ENCODE results near the gene KCNC4. TPM values are rescaled to one million over a fixed set of nuclear protein-coding genes. Genes with fewer than 3 reads are reported as not detected.

KCNC4 gene
- total RNA-seq, 1 experiment from 2014 or later, result 8.9 TPM

- Histone ChIP-seq H4K8ac (replicated peaks; ENCODE audit: insufficient read length, low read depth, low read length) (no peak overlapping the region), H4K20me1 (ENCODE audit: control insufficient read depth, insufficient read depth, insufficient read length) (no peaks in the 10 kb centered on the region), H2AFZ (ENCODE audit: low read length) (no peak overlapping the region), H3K27me3 (ENCODE audit: insufficient read depth, low read length) (no peaks in the 10 kb centered on the region), H2BK5ac (ENCODE audit: insufficient read length, low read length) (no peak overlapping the region), H3K18ac (ENCODE audit: insufficient read length, low read depth, low read length) (no peak overlapping the region), H3K79me1 (ENCODE audit: insufficient read depth, low read depth, low read length, poor library complexity, severe bottlenecking) (no peaks in the 10 kb centered on the region), H3K9me3 (ENCODE audit: control insufficient read depth, low read depth, low read length) (no peaks in the 10 kb centered on the region), H3T11ph (ENCODE audit: low read length) (no peak overlapping the region), H3K9ac (ENCODE audit: extremely low read depth, insufficient read length, low read length) (no peak overlapping the region), H2BK20ac (ENCODE audit: low read depth, low read length, poor library complexity, severe bottlenecking) (no peak overlapping the region), H3K4me1 (ENCODE audit: insufficient read depth, low read length) (no peaks in the 10 kb centered on the region), H4K5ac (ENCODE audit: insufficient read length, low read depth, low read length) (no peak overlapping the region), H3K4ac (ENCODE audit: low read depth, low read length) (no peak overlapping the region), H3K27ac (ENCODE audit: insufficient read length, low read depth, low read length) (no peak overlapping the region), H3K23me2 (ENCODE audit: insufficient read length, low read depth, low read length, poor library complexity, severe bottlenecking) (no peaks in the 10 kb centered on the region), H2AK5ac (ENCODE audit: insufficient read length, low read length) (no peak overlapping the region), H3K56ac (ENCODE audit: insufficient read length, low read depth, low read length) (no peak overlapping the region), H3K79me2 (ENCODE audit: insufficient read depth, low read length) (no peaks in the 10 kb centered on the region), H3K14ac (ENCODE audit: insufficient read depth, low read length) (no peak overlapping the region), H2BK15ac (ENCODE audit: low read depth, low read length) (no peak overlapping the region), H4K91ac (ENCODE audit: insufficient read length, low read depth, low read length) (no peak overlapping the region), H2BK120ac (ENCODE audit: low read depth, low read length, poor library complexity, severe bottlenecking) (no peak overlapping the region), H2BK12ac (ENCODE audit: insufficient read length, low read depth, low read length) (no peak overlapping the region), H3K23ac (ENCODE audit: insufficient read length, low read depth, low read length) (no peak overlapping the region), H3K4me2 (ENCODE audit: insufficient read depth, insufficient read length, low read length) (no peak overlapping the region)
- no CpG with 5 or more reads among the region's 8 CpGs for WGBS (ENCODE audit: extremely low coverage, insufficient read length, low lambda C conversion rate)
- Mint-ChIP-seq H3K4me3 (no peak overlapping the region), H3K27ac (peak overlapping the region in 1 of 3 experiments; percentile 52; a peak in 2 of 7 replicates), H3K4me1 (peaks cover 21 to 34% of the 10 kb centered on the region in 2 experiments), H3K36me3 (ENCODE audit: insufficient read depth in 1 of 3, low read depth in 3 of 3) (peaks cover 0 to 16% (median 15%) of the 10 kb centered on the region in 3 experiments; a peak in 6 of 7 replicates), H3K27me3 (ENCODE audit: low read depth) (no peaks in the 10 kb centered on the region), H3K9me3 (no peaks in the 10 kb centered on the region; a peak in 1 of 5 replicates)
- no peak for DNase-seq
- no peak for TF ChIP-seq CTCF (conservative IDR thresholded peaks at IDR 0.05)
Measured at GRCh38 chr1:110224240-110224995, 14.3 kb downstream of the KCNC4 start.

All from H9 (cell line).